ENCODE data around the gene KNSTRN.

The KNSTRN gene

DNA sequence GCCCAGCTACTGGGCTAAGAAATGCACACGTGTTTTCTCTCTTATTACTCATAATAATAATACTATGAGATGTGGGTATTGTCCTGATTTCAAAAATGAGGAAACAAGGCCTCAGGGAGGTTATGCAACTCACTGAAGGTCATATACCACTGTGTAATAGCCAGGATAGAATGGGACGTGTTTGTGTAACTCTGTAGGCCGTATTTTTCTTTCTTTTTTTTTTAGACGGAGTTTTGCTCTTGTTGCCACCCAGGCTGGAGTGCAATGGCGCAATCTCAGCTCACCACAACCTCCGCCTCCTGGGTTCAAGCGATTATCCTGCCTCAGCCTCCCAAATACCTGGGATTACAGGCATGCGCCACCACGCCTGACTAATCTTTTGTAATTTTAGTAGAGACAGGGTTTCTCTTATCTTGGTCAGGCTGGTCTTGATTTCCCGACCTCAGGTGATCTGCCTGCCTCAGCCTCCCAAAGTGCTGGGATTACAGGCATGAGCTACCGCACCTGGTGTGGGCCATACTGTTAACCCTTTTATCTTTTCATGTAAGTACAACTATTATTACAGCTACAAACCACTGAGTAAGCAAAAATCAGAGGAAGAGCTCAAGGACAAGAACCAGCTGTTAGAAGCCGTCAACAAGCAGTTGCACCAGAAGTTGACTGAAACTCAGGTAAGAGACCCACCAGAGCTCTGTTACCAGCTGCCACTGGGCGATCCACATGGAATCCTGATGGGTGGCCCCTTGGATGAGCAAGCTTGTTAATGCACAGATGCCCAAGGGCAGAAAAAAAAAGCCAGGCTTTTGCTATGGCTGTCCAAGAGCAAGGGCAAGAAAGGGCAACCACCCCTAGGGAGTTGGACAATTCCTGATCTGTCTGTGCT is 6.7 kb downstream of the KNSTRN start:
- peaks cover 11 to 67% (median 62%) of the 10 kb centered on the region in 3 donors for H3K36me3 ChIP-seq
- no peaks in the 10 kb centered on the region for H3K27me3 ChIP-seq
- no peak overlapping the region for H3K4me3 ChIP-seq
- no peaks in the 10 kb centered on the region for H3K9me3 ChIP-seq
- peak in 1 of 2 donors; percentile 27 for DNase-seq
- intact Hi-C loops (cut with DNase I; ENCODE audit: low total_unique reads): no loop called here
- no peak overlapping the region for H3K27ac ChIP-seq
- H3K4me1 ChIP-seq: peaks cover 0 to 3% (median under 1%) of the 10 kb centered on the region in 4 donors
- TF ChIP-seq, protein P1, sequence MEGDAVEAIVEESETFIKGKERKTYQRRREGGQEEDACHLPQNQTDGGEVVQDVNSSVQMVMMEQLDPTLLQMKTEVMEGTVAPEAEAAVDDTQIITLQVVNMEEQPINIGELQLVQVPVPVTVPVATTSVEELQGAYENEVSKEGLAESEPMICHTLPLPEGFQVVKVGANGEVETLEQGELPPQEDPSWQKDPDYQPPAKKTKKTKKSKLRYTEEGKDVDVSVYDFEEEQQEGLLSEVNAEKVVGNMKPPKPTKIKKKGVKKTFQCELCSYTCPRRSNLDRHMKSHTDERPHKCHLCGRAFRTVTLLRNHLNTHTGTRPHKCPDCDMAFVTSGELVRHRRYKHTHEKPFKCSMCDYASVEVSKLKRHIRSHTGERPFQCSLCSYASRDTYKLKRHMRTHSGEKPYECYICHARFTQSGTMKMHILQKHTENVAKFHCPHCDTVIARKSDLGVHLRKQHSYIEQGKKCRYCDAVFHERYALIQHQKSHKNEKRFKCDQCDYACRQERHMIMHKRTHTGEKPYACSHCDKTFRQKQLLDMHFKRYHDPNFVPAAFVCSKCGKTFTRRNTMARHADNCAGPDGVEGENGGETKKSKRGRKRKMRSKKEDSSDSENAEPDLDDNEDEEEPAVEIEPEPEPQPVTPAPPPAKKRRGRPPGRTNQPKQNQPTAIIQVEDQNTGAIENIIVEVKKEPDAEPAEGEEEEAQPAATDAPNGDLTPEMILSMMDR (IDR thresholded peaks at IDR 0.05): no peak

DNA sequence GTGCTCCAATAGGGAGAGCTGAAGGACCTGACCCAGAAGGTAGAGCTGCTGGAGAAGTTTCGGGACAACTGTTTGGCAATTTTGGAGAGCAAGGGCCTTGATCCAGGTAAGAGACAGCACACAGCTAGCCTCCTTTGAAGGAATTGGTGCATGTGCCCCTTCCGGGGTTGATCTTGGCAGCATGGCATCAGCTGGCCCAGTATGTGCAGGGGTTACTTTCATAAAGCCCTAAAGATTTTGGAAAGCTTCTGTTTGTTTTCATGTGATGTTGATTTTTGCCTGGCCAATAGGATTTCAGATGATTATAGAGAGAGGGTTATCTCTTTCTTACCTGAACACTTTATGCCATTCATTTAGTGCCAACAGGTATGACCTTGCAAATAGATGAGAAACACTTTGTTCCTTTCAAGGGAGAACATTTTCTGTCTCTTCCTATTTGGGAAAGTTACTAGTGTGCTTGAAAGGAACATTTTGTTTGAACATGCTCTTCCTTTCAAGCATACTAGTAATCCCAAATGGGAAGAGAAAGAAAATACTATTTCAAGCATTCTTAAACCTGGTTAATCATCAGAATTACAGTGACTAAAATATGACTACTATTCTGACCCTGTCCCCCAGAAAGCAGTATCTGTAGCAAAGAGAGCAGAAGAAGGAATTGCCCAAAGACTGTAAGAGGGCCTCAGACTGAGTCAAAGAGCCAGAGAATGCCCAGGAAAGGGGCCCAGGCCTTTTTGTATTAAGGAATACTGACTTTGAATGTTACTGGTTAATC is 7.5 kb downstream of the KNSTRN start:
- no peak for DNase-seq
- TF ChIP-seq, protein P1 (IDR thresholded peaks at IDR 0.05): no peak
- no peaks in the 10 kb centered on the region for H3K4me1 ChIP-seq
- H3K36me3 ChIP-seq: peaks cover 11 to 74% (median 62%) of the 10 kb centered on the region in 3 donors
- no peak overlapping the region for H3K4me3 ChIP-seq
- no peak overlapping the region for H3K27ac ChIP-seq
- intact Hi-C loops (cut with DNase I; ENCODE audit: low total_unique reads): no loop called here
- H3K9me3 ChIP-seq: no peaks in the 10 kb centered on the region
- no peaks in the 10 kb centered on the region for H3K27me3 ChIP-seq

DNA sequence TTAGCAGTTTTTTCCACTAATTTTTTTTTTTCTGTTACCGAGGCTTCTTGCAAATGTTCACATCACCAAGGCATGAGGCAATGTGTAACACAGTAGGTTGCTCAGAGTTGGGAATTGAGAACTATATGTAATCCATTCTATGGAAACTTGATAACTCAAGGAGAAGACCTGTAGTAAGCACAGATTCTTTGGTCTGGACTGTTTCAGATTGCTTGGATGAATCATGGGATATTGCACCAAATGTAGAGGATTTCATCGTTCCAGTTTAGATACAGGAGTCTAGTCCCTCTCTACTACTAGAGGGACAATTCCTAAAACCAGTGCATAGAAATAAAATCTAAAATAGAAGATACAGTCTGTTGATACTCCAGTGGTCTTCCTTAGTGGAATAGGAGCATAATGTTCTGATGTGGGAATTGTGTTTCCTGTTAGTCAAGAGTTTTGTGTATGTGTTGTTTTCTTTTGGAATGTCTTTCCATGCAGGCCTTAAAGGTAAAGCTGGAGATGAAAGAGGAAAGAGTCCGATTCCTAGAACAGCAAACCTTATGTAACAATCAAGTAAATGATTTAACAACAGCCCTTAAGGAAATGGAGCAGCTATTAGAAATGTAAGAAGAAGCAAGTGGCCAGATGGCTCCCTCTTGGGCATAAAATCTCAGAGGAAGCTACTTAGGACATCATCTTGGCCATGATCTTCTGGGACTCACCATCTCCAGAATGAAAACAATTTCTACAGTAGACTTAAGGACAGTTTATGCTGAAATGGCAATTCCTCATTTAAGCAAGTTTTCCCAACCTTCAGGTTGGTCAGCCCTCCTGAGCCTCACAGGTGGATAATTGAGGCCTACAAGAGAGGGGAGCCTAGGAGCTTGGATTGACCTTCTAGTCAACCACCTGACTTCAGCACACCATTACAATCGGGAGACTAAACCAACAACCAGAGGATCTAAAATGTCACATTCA is 10.7 kb downstream of the KNSTRN start:
- Histone ChIP-seq H3K4me1 (no peaks in the 10 kb centered on the region), H3K4me3 (no peak overlapping the region), H3K9me3 (no peaks in the 10 kb centered on the region), H3K27ac (no peak overlapping the region), H3K36me3 (peaks cover 11 to 61% (median 47%) of the 10 kb centered on the region in 3 donors), H3K27me3 (no peaks in the 10 kb centered on the region)
- TF ChIP-seq, protein P1 (IDR thresholded peaks at IDR 0.05): no peak
- DNase-seq: no peak
- intact Hi-C loops (cut with DNase I; ENCODE audit: low total_unique reads): no loop called here

DNA sequence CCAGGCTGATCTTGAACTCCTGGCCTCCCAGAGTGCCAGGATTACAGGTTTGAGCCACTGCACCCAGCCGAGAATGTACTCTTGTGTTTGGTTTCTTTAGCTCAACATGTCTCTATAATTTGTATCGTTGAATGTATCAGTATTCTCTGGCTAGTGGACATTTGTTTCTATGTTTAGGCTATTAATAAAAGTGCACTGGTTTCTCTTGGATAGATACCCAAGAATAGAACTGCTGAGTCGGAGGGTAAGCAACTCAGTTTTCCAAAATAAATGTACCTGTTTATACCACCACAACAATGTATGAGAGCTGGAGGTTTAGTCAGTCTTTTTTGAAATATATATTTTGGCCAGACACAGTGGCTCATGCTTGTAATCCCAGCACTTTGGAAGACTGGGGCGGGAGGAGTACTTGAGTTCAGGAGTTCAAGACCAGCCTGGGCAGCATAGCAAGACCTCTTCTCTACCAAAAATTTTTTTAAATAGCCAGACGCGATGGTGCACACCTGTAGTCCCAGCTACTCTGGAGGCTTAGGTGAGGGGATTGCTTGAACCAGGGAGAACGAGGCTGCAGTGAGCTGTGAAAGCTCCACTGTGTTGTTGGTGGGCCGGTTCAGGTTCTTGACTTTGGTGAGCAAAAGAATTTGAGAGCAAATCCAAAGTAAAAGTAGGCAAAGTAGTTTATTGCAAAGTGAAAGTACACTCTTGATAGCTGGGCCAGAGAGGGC is 15.3 kb downstream of the KNSTRN start:
- H3K27ac ChIP-seq: no peak overlapping the region
- intact Hi-C loops (cut with DNase I; ENCODE audit: low total_unique reads): no loop called here
- no peaks in the 10 kb centered on the region for H3K4me1 ChIP-seq
- no peaks in the 10 kb centered on the region for H3K27me3 ChIP-seq
- H3K9me3 ChIP-seq: no peaks in the 10 kb centered on the region
- no peak overlapping the region for H3K4me3 ChIP-seq
- DNase-seq: no peak
- H3K36me3 ChIP-seq: peaks cover 0 to 22% (median 11%) of the 10 kb centered on the region in 3 donors
- TF ChIP-seq, protein P1 (IDR thresholded peaks at IDR 0.05): no peak

Data from tibial artery (tissue), 4 donors.